NB4 (cell line): Measurements from ENCODE around the gene SYNPO2L.

Source experiments
- DNase-seq: peaks from one replicate; pipeline ENCODE4 v3.0.0; 2010; ENCODE audit warnings: low read depth
- H3K4me3 ChIP-seq: one replicate; pipeline ENCODE4 v1.5.1; 2011; ENCODE audit warnings: mild to moderate bottlenecking, low read depth, low read length, moderate library complexity
- CTCF ChIP-seq: IDR thresholded peaks from one replicate; pipeline ENCODE4 v1.5.1; 2012; ENCODE audit warnings: low read depth, low read length
- MAX ChIP-seq: IDR thresholded peaks from 2 replicates; pipeline ENCODE4 v1.6.1; 2011; ENCODE audit warnings: low read depth, low read length
- MYC ChIP-seq: IDR thresholded peaks from 2 replicates; pipeline ENCODE4 v1.6.1; 2011; ENCODE audit warnings: low read depth, low read length
- POLR2A ChIP-seq: IDR thresholded peaks from 2 replicates; pipeline ENCODE4 v1.6.1; 2011; ENCODE audit warnings: mild to moderate bottlenecking; ENCODE audit not compliant: insufficient read length; ENCODE audit errors: extremely low read depth

The SYNPO2L gene

GRCh38 chr10:73655257-73655989 lies 406 bp downstream of the SYNPO2L start:
- DNase-seq = peak; percentile 89
- TF ChIP-seq MAX = peak; percentile 29; the same call in 1 of the 2 replicates
- TF ChIP-seq POLR2A = no peak
- no peak for TF ChIP-seq CTCF
- TF ChIP-seq MYC = 0 out of 2 replicates have a peak, but pooled peaks have one; percentile 33
- peak overlapping the region; percentile 36 for H3K4me3 ChIP-seq

- peak; percentile 88 for DNase-seq
- no peak overlapping the region for H3K4me3 ChIP-seq
- TF ChIP-seq POLR2A = no peak
- peak; percentile 80; the same call in 1 of the 2 replicates for TF ChIP-seq MYC
- TF ChIP-seq MAX = peak; percentile 75
- TF ChIP-seq CTCF = peak; percentile 65
These were observed 2.1 kb downstream of the SYNPO2L start for GRCh38 chr10:73653701-73654100.

- H3K4me3 ChIP-seq = no peak overlapping the region
- no peak for DNase-seq
- TF ChIP-seq MAX (no peak), MYC (no peak), CTCF (no peak), POLR2A (no peak)
These were observed 2.6 kb downstream of the SYNPO2L start for GRCh38 chr10:73653195-73653594.

- no peak overlapping the region for H3K4me3 ChIP-seq
- peak; percentile 74 for DNase-seq
- TF ChIP-seq POLR2A (no peak), CTCF (no peak), MYC (no peak), MAX (no peak)
These were observed 5.1 kb downstream of the SYNPO2L start for GRCh38 chr10:73650537-73651331.

GRCh38 chr10:73649876-73650536 lies 5.8 kb downstream of the SYNPO2L start:
- H3K4me3 ChIP-seq = no peak overlapping the region
- TF ChIP-seq MYC (no peak), MAX (no peak), CTCF (no peak), POLR2A (no peak)
- DNase-seq = no peak
